IMR-90 (cell line): ENCODE data around the gene SAMD1.

Source experiments
- CTCF ChIP-seq: conservative IDR thresholded peaks from 2 replicates; pipeline ENCODE4 v1.5.1; 2012; ENCODE audit warnings: mild to moderate bottlenecking, low read depth, low read length, improper control_type of control experiment
- MAZ ChIP-seq: IDR thresholded peaks from 2 replicates; pipeline ENCODE4 v1.6.1; 2012; ENCODE audit warnings: low read depth, mild to moderate bottlenecking, low read length, improper control_type of control experiment, moderate library complexity, borderline replicate concordance
- MXI1 ChIP-seq: IDR thresholded peaks from 2 replicates; pipeline ENCODE4 v1.6.1; 2012; ENCODE audit warnings: low read depth, mild to moderate bottlenecking, low read length, moderate library complexity, borderline replicate concordance
- POLR2A ChIP-seq: IDR thresholded peaks from 2 replicates; pipeline ENCODE4 v1.6.1; 2012; ENCODE audit warnings: mild to moderate bottlenecking, low read depth, low read length
- RAD21 ChIP-seq: IDR thresholded peaks from 2 replicates; pipeline ENCODE4 v1.6.1; 2012; ENCODE audit warnings: low read length, improper control_type of control experiment
- RCOR1 ChIP-seq: IDR thresholded peaks from 2 replicates; pipeline ENCODE4 v1.6.1; 2012; ENCODE audit warnings: mild to moderate bottlenecking, low read length, improper control_type of control experiment; ENCODE audit not compliant: insufficient replicate concordance
- USF2 ChIP-seq: fragments of 150-350 bp; IDR thresholded peaks from 2 replicates; pipeline ENCODE4 v1.6.1; 2017; ENCODE audit warnings: mild to moderate bottlenecking, antibody characterized with exemption, low read length, low read depth

- TF ChIP-seq POLR2A (no peak), CTCF (no peak), RAD21 (no peak), USF2 (no peak), MAZ (no peak), MXI1 (no peak), RCOR1 (no peak)
Measured at GRCh38 chr19:14050512-14050911, 40.0 kb downstream of the SAMD1 start.
